Vagina (tissue), 2 donors: ENCODE results near the gene BRD2. TPM values are rescaled to one million over a fixed set of nuclear protein-coding genes. Genes with fewer than 3 reads are reported as not detected.
A peak's percentile ranks its signal among the peaks of the same experiment; 100 is the strongest.

Experiments
- DNase-seq, 2 donors: peaks; one replicate each; pipeline ENCODE4 v3.0.0-alpha.2; 2017; ENCODE audit errors: extremely low spot score in 2 of 2
- H3K27ac ChIP-seq: fragments of 200-600 bp; sonication (generic); one replicate; pipeline ENCODE4 v1.5.1; 2019
- H3K27me3 ChIP-seq: fragments of 200-600 bp; sonication (generic); one replicate; pipeline ENCODE4 v1.5.1; 2019
- H3K36me3 ChIP-seq, 2 donors: fragments of 200-600 bp; sonication (generic); one replicate each; pipeline ENCODE4 v1.5.1; 2017 to 2019
- H3K4me1 ChIP-seq: fragments of 200-600 bp; sonication (generic); one replicate; pipeline ENCODE4 v1.5.1; 2019
- H3K4me3 ChIP-seq, 2 donors: fragments of 200-600 bp; sonication (generic); 1 replicate in 1 of 2; 2 replicates in 1 of 2; pipeline ENCODE4 v1.5.1; 2016 to 2019
- H3K9me3 ChIP-seq: fragments of 200-600 bp; sonication (generic); one replicate; pipeline ENCODE4 v1.5.1; 2019
- POLR2A ChIP-seq, 2 donors: fragments of 450-650 bp; IDR thresholded peaks; one replicate each; pipeline ENCODE4 v1.6.1; 2017; ENCODE audit warnings: antibody characterized with exemption in 2 of 2, mild to moderate bottlenecking in 2 of 2, moderate library complexity in 2 of 2
- POLR2AphosphoS5 ChIP-seq, 2 donors: sonication (generic); formaldehyde crosslinking; IDR thresholded peaks; one replicate each; pipeline ENCODE4 v1.9.0; 2017; ENCODE audit warnings: antibody characterized with exemption in 2 of 2, mild to moderate bottlenecking in 2 of 2, low read depth in 1 of 2; ENCODE audit not compliant: insufficient read depth in 1 of 2
- intact Hi-C: fragments of 100-400 bp; cut with DNase I; formaldehyde crosslinking; loops from one replicate; pipeline ENCODE4 v1.15.1; 2023
- total RNA-seq: library from RNA; depleted of rRNA; stranded (reverse); fragments of >200 nt; gene quantifications from one replicate; pipeline ENCODE4 v1.2.3, GENCODE V29; 2016
- TF ChIP-seq, protein P1 (sequence below), 3 experiments: fragments of 450-650 bp in 2 of 3; fragments of 200-600 bp in 1 of 3; sonication (generic) in 1 of 3; IDR thresholded peaks; one replicate each; pipeline ENCODE4 v1.5.1; 2017 to 2019; ENCODE audit warnings: antibody characterized with exemption in 3 of 3, mild to moderate bottlenecking in 2 of 3, moderate library complexity in 2 of 3

BRD2 gene
- total RNA-seq, 1 donor from 2014 or later: 125 TPM

GRCh38 chr6:32954986-32955802 lies 13.2 kb upstream of the BRD2 start:
- no peaks in the 10 kb centered on the region for H3K27me3 ChIP-seq
- H3K9me3 ChIP-seq: no peaks in the 10 kb centered on the region
- H3K27ac ChIP-seq: no peak overlapping the region
- DNase-seq: peak in 1 of 2 donors; percentile 32
- no peaks in the 10 kb centered on the region for H3K36me3 ChIP-seq
- intact Hi-C loops: no loop called here
- TF ChIP-seq POLR2A (IDR thresholded peaks at IDR 0.05) (no peak), POLR2AphosphoS5 (IDR thresholded peaks at IDR 0.05; ENCODE audit: insufficient read depth in 1 of 2, low read depth in 1 of 2) (no peak)
- TF ChIP-seq, protein P1, sequence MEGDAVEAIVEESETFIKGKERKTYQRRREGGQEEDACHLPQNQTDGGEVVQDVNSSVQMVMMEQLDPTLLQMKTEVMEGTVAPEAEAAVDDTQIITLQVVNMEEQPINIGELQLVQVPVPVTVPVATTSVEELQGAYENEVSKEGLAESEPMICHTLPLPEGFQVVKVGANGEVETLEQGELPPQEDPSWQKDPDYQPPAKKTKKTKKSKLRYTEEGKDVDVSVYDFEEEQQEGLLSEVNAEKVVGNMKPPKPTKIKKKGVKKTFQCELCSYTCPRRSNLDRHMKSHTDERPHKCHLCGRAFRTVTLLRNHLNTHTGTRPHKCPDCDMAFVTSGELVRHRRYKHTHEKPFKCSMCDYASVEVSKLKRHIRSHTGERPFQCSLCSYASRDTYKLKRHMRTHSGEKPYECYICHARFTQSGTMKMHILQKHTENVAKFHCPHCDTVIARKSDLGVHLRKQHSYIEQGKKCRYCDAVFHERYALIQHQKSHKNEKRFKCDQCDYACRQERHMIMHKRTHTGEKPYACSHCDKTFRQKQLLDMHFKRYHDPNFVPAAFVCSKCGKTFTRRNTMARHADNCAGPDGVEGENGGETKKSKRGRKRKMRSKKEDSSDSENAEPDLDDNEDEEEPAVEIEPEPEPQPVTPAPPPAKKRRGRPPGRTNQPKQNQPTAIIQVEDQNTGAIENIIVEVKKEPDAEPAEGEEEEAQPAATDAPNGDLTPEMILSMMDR (IDR thresholded peaks at IDR 0.05): no peak
- H3K4me3 ChIP-seq: no peak overlapping the region
- no peaks in the 10 kb centered on the region for H3K4me1 ChIP-seq

- intact Hi-C loops: no loop called here
- Histone ChIP-seq H3K4me3 (no peak overlapping the region), H3K4me1 (no peaks in the 10 kb centered on the region), H3K36me3 (no peaks in the 10 kb centered on the region), H3K9me3 (no peaks in the 10 kb centered on the region), H3K27me3 (no peaks in the 10 kb centered on the region), H3K27ac (no peak overlapping the region)
- no peak for DNase-seq
- TF ChIP-seq POLR2A (IDR thresholded peaks at IDR 0.05): no peak
- no peak for TF ChIP-seq POLR2AphosphoS5 (IDR thresholded peaks at IDR 0.05; ENCODE audit: insufficient read depth in 1 of 2, low read depth in 1 of 2)
- TF ChIP-seq, protein P1 (IDR thresholded peaks at IDR 0.05): no peak
Measured at GRCh38 chr6:32956176-32956575, 12.2 kb upstream of the BRD2 start.

GRCh38 chr6:32960563-32960962 lies 7.8 kb upstream of the BRD2 start:
- H3K27me3 ChIP-seq: no peaks in the 10 kb centered on the region
- TF ChIP-seq, protein P1 (IDR thresholded peaks at IDR 0.05): no peak
- no peak for TF ChIP-seq POLR2A (IDR thresholded peaks at IDR 0.05)
- TF ChIP-seq POLR2AphosphoS5 (IDR thresholded peaks at IDR 0.05; ENCODE audit: insufficient read depth in 1 of 2, low read depth in 1 of 2): no peak
- peaks cover under 1% of the 10 kb centered on the region for H3K4me1 ChIP-seq
- intact Hi-C loops: no loop called here
- no peaks in the 10 kb centered on the region for H3K36me3 ChIP-seq
- DNase-seq: no peak
- H3K4me3 ChIP-seq: no peak overlapping the region
- H3K9me3 ChIP-seq: no peaks in the 10 kb centered on the region
- no peak overlapping the region for H3K27ac ChIP-seq

DNA sequence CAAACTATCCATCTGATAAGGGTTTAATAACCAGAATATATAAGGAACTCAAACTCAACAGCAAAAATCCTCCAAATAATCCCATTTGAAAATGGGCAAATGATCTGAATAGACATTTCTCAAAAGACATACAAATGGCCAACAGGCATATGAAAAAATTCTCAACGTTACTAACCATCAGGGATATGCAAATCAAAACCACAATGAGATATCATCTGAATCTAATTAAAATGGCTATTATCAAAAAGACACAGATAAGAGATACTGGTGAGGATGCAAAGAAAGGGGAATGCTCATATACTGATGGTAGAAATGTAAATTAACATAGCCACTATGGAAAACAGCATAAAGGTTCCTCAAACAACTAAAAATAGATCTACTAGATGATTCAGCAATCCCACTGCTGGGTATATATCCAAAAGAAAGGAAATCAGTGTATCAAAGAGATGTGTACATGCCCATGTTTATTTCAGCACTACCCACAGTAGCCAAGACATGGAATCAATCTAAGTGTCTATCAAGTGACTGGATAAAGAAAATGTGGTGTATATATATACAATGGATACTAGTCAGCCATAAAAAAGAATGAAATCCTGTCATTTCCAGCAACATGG lies 6.1 kb upstream of the BRD2 start:
- no peaks in the 10 kb centered on the region for H3K9me3 ChIP-seq
- TF ChIP-seq, protein P1 (IDR thresholded peaks at IDR 0.05): no peak
- TF ChIP-seq POLR2A (IDR thresholded peaks at IDR 0.05) (no peak), POLR2AphosphoS5 (IDR thresholded peaks at IDR 0.05; ENCODE audit: insufficient read depth in 1 of 2, low read depth in 1 of 2) (no peak)
- H3K36me3 ChIP-seq: no peaks in the 10 kb centered on the region
- H3K4me1 ChIP-seq: peaks cover 18% of the 10 kb centered on the region
- no peaks in the 10 kb centered on the region for H3K27me3 ChIP-seq
- H3K27ac ChIP-seq: no peak overlapping the region
- intact Hi-C loops: no loop called here
- H3K4me3 ChIP-seq: no peak overlapping the region
- DNase-seq: no peak

- peaks cover 24% of the 10 kb centered on the region for H3K4me1 ChIP-seq
- DNase-seq: no peak
- no peak overlapping the region for H3K4me3 ChIP-seq
- intact Hi-C loops: no loop called here
- TF ChIP-seq POLR2A (IDR thresholded peaks at IDR 0.05) (no peak), POLR2AphosphoS5 (IDR thresholded peaks at IDR 0.05; ENCODE audit: insufficient read depth in 1 of 2, low read depth in 1 of 2) (no peak)
- TF ChIP-seq, protein P1 (IDR thresholded peaks at IDR 0.05): no peak
- no peak overlapping the region for H3K27ac ChIP-seq
- no peaks in the 10 kb centered on the region for H3K27me3 ChIP-seq
- no peaks in the 10 kb centered on the region for H3K9me3 ChIP-seq
- no peaks in the 10 kb centered on the region for H3K36me3 ChIP-seq
Measured at GRCh38 chr6:32963866-32964265, 4.5 kb upstream of the BRD2 start.
